ENCODE results near the gene ZNF579.

DNA sequence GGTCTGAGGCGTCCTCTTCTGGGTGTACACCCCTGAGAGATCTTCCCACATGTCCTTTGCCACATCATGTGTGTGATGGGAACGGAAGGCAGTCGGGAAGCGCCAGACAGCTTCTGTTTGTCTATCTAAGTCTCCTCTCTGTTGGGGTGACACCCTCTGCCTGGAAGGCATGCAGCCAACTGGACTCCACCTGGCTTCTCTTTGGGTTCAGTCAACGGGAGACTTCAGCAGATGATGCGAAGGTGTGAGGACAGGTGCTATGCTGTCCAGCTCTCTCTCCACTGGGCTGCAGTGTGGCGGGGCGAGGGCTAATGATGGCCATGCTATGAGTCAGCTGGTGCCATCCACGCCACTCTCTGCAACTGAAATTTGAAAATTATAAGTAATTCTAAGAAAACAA, 21.0 kb downstream of the ZNF579 start:
- no peak for TF ChIP-seq ZNF70 (CRISPR knock-in tag; IDR thresholded peaks at IDR 0.05)
- TF ChIP-seq ESRRG (CRISPR knock-in tag; IDR thresholded peaks at IDR 0.05), result no peak
- no peak for TF ChIP-seq ZFP30 (CRISPR knock-in tag; IDR thresholded peaks at IDR 0.05)
- TF ChIP-seq, protein P1, sequence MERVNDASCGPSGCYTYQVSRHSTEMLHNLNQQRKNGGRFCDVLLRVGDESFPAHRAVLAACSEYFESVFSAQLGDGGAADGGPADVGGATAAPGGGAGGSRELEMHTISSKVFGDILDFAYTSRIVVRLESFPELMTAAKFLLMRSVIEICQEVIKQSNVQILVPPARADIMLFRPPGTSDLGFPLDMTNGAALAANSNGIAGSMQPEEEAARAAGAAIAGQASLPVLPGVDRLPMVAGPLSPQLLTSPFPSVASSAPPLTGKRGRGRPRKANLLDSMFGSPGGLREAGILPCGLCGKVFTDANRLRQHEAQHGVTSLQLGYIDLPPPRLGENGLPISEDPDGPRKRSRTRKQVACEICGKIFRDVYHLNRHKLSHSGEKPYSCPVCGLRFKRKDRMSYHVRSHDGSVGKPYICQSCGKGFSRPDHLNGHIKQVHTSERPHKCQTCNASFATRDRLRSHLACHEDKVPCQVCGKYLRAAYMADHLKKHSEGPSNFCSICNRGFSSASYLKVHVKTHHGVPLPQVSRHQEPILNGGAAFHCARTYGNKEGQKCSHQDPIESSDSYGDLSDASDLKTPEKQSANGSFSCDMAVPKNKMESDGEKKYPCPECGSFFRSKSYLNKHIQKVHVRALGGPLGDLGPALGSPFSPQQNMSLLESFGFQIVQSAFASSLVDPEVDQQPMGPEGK (CRISPR knock-in tag; IDR thresholded peaks at IDR 0.05; ENCODE audit: borderline replicate concordance), result no peak
- TF ChIP-seq, protein P2, sequence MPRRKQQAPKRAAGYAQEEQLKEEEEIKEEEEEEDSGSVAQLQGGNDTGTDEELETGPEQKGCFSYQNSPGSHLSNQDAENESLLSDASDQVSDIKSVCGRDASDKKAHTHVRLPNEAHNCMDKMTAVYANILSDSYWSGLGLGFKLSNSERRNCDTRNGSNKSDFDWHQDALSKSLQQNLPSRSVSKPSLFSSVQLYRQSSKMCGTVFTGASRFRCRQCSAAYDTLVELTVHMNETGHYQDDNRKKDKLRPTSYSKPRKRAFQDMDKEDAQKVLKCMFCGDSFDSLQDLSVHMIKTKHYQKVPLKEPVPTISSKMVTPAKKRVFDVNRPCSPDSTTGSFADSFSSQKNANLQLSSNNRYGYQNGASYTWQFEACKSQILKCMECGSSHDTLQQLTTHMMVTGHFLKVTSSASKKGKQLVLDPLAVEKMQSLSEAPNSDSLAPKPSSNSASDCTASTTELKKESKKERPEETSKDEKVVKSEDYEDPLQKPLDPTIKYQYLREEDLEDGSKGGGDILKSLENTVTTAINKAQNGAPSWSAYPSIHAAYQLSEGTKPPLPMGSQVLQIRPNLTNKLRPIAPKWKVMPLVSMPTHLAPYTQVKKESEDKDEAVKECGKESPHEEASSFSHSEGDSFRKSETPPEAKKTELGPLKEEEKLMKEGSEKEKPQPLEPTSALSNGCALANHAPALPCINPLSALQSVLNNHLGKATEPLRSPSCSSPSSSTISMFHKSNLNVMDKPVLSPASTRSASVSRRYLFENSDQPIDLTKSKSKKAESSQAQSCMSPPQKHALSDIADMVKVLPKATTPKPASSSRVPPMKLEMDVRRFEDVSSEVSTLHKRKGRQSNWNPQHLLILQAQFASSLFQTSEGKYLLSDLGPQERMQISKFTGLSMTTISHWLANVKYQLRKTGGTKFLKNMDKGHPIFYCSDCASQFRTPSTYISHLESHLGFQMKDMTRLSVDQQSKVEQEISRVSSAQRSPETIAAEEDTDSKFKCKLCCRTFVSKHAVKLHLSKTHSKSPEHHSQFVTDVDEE (CRISPR knock-in tag; IDR thresholded peaks at IDR 0.05), result no peak
- no peak for TF ChIP-seq ZNF565 (CRISPR knock-in tag; conservative IDR thresholded peaks at IDR 0.05; ENCODE audit: low read depth)
- no peak for TF ChIP-seq ZC3H10 (CRISPR knock-in tag; IDR thresholded peaks at IDR 0.05)
- TF ChIP-seq ZNF8 (CRISPR knock-in tag; IDR thresholded peaks at IDR 0.05), result no peak
- no peak for TF ChIP-seq ARNTL (CRISPR knock-in tag; IDR thresholded peaks at IDR 0.05; ENCODE audit: borderline replicate concordance, low read depth)
- no peak for TF ChIP-seq RARB (CRISPR knock-in tag; IDR thresholded peaks at IDR 0.05)

Measured in SK-N-SH treated with all-trans-retinoic acid at 6 μM for 48 hours (cell line).